Stimulated activated CD4-positive, alpha-beta T cell treated with anti-CD3 and anti-CD28 coated beads, Interleukin-15, amount 100 ng/mL, for 1 hour (primary cell): ENCODE data around the gene ATAD3C.
"Not testable (repeated sequence)": the region's sequence is repeated elsewhere in the genome, so short reads cannot be mapped to it uniquely, and the experiment has no call there.

ENCODE experiments used
- DNase-seq, 2 donors: peaks; one replicate each; pipeline ENCODE4 v3.0.0-alpha.2; 2020; ENCODE audit warnings: low read depth in 1 of 2, low spot score in 1 of 2

ATAD3C gene

DNA sequence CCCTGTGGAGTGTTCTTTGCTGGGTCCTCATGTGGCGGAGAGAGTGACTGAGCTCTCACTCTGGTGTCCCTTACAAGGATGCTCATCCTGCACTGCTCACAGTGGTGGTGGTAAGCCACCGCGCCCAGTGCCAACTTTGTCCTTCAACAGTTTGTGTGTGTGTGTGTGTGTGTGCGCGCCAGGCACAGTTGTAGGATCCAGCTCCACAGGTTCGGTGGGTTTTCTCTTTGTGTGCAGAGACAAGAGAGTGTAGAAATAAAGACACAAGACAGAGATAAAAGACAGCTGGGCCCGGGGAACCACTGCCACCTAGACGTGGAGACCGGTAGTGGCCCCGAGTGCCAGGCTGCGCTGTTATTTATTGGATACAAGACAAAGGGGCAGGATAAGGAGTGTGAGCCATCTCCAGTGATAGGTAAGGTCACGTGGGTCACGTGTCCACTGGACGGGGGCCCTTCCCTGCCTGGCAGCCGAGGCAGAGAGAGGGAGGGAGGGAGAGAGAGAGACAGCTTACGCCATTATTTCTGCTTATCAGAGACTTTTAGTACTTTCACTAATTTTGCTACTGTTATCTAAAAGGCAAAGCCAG lies 55.4 kb downstream of the ATAD3C start:
- peak; percentile 39 to 54 for DNase-seq

DNA sequence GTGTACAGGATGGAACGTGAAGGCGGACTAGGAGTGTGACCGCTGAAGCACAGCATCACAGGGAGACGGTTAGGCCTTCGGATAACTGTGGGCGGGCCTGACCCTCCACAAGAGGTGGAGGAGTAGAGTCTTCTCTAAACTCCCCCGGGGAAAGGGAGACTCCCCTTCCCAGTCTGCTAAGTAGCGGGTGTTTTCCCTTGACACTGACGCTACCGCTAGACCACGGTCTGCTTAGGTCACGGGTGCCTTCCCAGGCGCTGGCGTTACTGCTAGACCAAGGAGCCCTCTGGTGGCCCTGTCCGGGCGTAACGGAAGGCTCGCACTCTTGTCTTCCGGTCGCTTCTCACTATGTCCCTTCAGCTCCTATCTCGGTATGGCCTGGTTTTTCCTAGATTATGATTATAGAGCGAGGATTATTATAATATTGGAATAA lies 55.9 kb downstream of the ATAD3C start:
- DNase-seq: not testable (repeated sequence)

DNA sequence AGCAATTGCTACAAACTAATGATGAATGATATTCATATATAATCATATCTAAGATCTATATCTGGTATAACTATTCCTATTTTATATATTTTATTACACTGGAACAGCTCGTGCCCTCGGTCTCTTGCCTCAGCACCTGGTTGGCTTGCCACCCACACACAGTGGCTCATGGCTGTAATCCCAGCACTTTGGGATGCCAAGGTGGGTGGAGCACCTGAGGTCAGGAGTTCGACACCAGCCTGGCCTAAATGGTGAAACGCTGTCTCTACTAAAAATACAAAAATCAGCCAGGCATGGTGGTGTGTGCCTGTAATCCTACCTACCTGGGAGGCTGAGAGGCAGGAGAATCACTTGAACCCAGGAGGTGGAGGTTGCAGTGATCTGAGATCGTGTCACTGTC lies 56.3 kb downstream of the ATAD3C start:
- not testable (repeated sequence) for DNase-seq

GRCh38 chr1:1507305-1507704 lies 57.8 kb downstream of the ATAD3C start:
- no peak for DNase-seq

DNA sequence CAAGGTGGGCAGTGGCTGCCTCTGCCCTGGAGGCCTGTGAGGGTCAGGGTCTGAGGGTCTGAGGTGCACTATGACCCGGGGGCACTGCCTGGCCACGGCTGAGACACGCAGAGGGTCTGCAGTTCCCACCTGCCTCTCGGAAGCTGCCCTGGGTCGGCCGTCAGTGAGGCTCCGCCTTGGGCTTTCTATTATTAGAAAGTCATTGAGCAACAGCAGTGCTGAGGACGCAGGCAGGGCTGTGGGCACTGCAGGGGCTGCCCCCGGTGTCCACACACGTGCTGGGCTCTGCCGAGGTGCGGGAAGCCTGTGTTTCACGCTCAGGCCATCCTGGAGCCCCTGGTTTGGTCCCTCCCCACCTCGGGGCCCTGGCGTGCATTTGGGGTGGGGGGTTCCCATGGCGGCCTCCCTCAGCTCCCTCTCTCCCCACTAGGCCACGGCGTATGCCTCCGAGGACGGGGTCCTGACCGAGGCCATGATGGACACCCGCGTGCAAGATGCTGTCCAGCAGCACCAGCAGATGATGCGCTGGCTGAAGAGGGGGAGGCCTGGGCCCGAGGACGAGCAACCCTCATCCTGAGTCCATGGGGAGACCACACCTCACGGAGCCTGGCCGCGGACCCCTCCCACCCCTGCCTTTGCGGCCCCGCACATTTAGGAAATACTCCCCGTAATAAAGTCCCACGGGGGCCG lies 59.4 kb downstream of the ATAD3C start:
- not testable (repeated sequence) for DNase-seq

DNA sequence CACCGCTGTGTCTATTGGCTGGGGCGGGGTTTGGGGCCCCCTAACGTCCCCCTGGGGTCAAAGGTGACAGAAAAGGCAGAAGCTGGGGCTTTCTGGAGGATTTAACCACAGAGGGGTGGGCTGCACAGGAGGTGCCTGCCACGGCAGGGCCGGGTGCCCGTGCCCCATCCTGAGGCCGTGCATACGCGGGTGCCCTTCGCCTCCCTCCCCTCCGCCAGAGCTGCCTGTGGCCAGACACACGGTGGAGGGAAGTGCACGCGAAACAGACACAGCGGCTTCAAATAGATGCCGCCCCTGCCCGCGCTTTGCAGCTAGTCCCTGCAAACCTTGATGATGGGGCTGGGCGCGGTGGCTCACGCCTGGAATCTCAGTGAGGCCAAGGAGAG lies 60.0 kb downstream of the ATAD3C start:
- DNase-seq: not testable (repeated sequence)

- no peak for DNase-seq
These were observed 61.5 kb downstream of the ATAD3C start for GRCh38 chr1:1510912-1511532.

GRCh38 chr1:1511533-1512285 lies 62.2 kb downstream of the ATAD3C start, which contains the start of gene ATAD3A:
ATAD3A (plus strand) TSS chr1:1512162; CDS start chr1:1512269, 107 bp downstream.
- peak; percentile 89 to 91 for DNase-seq

DNA sequence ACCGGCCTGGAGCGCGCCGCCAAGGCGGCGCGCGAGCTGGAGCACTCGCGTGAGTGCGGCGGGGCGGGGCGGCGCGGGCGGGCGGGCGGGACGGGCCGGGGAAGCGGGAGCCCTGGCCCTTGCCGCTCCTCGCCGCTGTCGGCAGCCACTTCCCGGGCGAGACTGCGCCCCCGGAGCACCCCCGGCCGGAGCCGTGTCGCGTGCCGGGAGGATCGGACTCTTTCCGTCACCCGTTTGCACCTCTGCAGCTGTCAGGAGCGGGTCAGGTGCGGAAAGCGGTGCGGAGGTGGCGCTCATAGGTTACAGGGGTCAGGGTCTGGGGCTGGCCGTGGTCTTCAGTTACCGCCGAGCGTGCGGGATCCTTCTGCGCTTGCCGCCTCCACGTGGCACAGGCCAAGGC lies 62.9 kb downstream of the ATAD3C start:
- DNase-seq: not testable (repeated sequence)

- not testable (repeated sequence) for DNase-seq
These were observed 64.2 kb downstream of the ATAD3C start for GRCh38 chr1:1513675-1514074.

DNA sequence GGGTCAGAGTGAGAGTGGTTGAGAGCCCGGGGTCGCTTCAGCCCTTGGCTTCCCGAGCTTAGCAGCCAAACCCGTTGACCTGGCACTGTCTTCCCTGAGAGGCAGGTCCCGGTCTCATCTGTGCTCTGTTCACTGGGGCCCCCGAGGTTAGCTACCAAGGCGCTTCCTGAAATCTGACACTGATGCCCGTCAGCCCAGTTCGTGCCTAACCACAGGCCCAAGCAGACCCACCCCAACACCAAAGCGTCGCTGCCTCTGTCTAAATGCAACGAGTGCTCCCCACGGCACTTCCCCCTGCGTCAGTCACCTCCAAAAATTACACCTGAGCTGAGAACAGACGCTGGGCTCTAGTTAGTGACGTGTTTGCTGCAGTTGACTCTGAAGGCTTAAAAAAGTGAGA lies 64.9 kb downstream of the ATAD3C start:
- not testable (repeated sequence) for DNase-seq

DNA sequence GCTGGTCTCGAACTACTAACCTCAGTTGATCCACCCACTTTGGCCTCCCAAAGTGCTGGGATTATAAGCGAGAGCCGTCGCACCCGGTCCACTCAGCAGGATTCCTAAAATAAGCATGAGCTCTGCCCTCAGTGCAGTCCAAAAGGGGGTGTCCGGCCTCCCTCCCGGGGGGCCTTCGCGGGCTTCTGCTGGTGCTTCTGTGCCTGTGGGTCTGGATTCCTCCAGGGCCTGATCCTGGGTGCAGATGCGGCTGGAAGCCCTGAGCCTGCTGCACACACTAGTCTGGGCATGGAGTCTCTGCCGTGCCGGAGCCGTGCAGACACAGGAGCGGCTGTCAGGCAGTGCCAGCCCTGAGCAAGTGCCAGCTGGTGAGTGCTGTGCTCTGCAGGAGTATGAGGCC lies 67.4 kb downstream of the ATAD3C start:
- DNase-seq: not testable (repeated sequence)

GRCh38 chr1:1517973-1518620 lies 68.6 kb downstream of the ATAD3C start:
- no peak for DNase-seq

DNA sequence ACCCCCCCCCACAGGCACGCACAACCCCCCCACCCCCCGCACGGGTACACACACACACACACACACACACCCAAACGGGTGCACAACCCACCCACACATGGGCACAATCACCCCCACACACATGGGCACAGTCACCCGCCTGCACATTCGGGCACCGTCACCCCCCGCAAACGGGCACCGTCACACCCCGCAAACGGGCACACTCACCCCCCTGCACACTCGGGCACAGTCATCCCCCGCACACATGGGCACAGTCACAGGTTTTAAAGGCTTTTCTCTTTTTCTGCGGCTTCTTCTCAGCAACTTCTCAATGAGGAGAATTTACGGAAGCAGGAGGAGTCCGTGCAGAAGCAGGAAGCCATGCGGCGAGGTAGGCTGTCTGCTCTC lies 69.1 kb downstream of the ATAD3C start:
- DNase-seq: not testable (repeated sequence)
